ENCODE measurements around the gene CHCHD6. TPM values are rescaled to one million over a fixed set of nuclear protein-coding genes. Genes with fewer than 3 reads are reported as not detected.

Gene CHCHD6
- total and polyA plus RNA-seq, 12 donors = 5.2 to 27.0 (median 10.2) TPM

DNA sequence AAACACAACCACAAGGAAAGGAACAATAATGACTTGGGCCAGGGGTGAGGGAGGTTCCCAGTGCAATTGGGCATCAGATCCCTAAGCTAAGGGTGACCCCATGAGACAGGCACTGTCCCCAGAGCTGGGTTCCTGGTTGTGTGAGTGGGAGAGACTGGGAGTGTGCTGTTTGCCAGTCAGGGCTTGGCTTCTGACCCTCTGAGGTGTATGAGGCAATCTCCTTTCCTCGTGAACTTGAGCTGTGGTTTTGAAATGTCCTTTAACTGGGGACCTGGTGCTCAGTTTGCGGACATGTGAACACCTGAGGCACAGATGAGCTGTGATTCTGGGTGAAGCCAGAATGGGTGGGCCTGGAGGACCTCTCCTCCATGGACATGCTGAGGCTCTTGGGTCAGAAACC, 220.4 kb downstream of the CHCHD6 start:
- peaks cover 0 to 13% (median 5%) of the 10 kb centered on the region in 11 donors for H3K9me3 ChIP-seq
- peaks cover 7 to 53% (median 36%) of the 10 kb centered on the region in 9 donors for H3K4me1 ChIP-seq
- H3K27me3 ChIP-seq = peaks cover 0 to 60% (median 18%) of the 10 kb centered on the region in 7 donors
- TF ChIP-seq, protein P1, sequence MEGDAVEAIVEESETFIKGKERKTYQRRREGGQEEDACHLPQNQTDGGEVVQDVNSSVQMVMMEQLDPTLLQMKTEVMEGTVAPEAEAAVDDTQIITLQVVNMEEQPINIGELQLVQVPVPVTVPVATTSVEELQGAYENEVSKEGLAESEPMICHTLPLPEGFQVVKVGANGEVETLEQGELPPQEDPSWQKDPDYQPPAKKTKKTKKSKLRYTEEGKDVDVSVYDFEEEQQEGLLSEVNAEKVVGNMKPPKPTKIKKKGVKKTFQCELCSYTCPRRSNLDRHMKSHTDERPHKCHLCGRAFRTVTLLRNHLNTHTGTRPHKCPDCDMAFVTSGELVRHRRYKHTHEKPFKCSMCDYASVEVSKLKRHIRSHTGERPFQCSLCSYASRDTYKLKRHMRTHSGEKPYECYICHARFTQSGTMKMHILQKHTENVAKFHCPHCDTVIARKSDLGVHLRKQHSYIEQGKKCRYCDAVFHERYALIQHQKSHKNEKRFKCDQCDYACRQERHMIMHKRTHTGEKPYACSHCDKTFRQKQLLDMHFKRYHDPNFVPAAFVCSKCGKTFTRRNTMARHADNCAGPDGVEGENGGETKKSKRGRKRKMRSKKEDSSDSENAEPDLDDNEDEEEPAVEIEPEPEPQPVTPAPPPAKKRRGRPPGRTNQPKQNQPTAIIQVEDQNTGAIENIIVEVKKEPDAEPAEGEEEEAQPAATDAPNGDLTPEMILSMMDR (IDR thresholded peaks at IDR 0.05) = no peak
- intact Hi-C loops (cut with DNase I) = no loop called here
- 91 to 100% methylated on average over 2 of the region's 2 CpGs for WGBS, 2 donors
- no peak for DNase-seq
- H3K36me3 ChIP-seq = no peaks in the 10 kb centered on the region
- ATAC-seq = no peak
- H3K27ac ChIP-seq = peak overlapping the region in 1 of 10 donors; percentile 69
- no peak overlapping the region for H3K4me3 ChIP-seq

DNA sequence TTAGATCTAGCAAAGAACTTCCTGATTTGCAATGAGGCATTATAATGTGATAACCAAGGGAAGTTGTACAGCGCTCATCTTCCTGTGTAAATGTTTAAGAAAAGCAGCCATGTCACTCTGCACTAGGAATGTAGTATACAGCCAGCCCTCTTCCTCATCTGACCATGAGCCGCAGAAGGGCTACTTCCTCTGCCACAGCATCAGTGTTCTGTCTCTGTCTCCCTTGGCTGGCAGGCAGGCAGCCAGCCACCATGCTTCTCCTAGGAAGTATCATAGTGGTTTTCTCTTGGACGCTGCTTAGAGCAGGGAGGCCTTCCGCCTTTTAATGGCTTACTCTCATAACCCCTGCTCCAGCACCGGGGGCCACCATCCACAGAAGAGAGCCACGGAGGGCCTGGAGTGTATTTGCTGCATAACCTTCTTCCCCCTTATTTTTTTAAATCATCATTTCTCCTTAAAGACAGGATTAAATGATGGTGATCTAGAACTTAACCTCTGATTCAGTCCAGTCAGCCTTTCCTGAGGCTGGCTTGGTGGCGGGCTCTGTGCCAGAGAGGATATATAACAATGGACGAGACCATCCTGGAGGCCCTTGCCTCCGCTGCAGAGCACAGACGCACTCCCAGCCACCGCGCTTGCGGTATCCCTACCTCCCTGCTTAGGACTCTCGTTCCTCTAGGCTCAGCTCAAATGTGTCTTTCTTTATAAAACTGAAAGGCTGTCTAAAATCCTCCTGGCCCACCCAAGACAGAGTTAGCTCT, 221.6 kb downstream of the CHCHD6 start:
- 69% methylated on average over 14 of the region's 14 CpGs for WGBS, 2 donors

DNA sequence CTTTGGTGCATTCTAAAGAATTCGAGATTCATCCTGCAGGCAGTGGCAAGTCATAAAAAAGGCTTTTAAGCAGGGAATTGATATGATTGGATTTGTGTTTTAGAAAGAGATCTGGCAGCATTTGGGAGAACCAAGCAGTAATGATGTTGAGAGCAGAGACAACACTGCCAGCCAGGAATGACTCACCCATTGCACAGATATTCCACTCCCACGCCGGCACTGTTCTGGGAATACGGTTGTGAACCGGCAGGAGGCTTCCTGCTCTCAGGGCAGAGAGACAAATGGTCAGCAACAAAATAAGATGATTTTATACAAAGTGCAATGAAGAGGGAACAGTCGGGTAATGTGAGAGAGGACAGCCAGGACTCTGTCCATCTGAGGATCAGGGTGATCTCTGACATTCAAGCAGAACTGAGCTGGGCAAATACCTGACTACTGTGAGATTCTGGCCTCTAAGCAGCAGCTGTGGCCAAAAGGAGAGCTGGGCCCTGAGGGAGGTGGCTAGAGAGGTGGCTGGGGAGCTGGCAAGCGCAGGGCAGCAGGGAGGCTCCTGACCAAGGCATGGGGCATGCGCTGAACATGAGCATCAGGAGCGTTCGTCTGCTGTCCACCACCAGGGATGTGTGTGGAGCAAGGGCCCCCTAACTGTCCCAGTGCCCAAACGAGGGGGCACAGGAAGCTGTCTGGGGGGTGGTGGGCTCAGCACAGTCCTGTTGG, 222.8 kb downstream of the CHCHD6 start:
- Histone ChIP-seq H3K4me1 (peaks cover 7 to 47% (median 30%) of the 10 kb centered on the region in 9 donors), H3K27ac (peak overlapping the region in 8 of 10 donors; percentile 15 to 79 (median 54)), H3K4me3 (no peak overlapping the region), H3K36me3 (no peaks in the 10 kb centered on the region), H3K27me3 (peaks cover 0 to 58% (median 23%) of the 10 kb centered on the region in 7 donors), H3K9me3 (no peaks in the 10 kb centered on the region)
- DNase-seq = peak; percentile 43 to 67
- ATAC-seq = peak; percentile 63 to 90 (median 80)
- 61 to 67% methylated on average over 11 of the region's 11 CpGs for WGBS, 2 donors
- TF ChIP-seq, protein P1 (IDR thresholded peaks at IDR 0.05) = peak in 3 of 9 donors; percentile 6 to 21 (median 21)
- intact Hi-C loops (cut with DNase I) = no loop called here

More for the DNA sequence above, 221.6 kb downstream of the CHCHD6 start:
- H3K27ac ChIP-seq = peak overlapping the region in 1 of 10 donors; percentile 69
- TF ChIP-seq, protein P1 (IDR thresholded peaks at IDR 0.05) = no peak
- H3K4me1 ChIP-seq = peaks cover 7 to 53% (median 36%) of the 10 kb centered on the region in 9 donors
- peaks cover 0 to 64% (median 23%) of the 10 kb centered on the region in 7 donors for H3K27me3 ChIP-seq
- no peaks in the 10 kb centered on the region for H3K36me3 ChIP-seq
- no peak overlapping the region for H3K4me3 ChIP-seq
- H3K9me3 ChIP-seq = peaks cover 0 to 2% (median 0%) of the 10 kb centered on the region in 11 donors
- peak in 7 of 8 donors; percentile 35 to 62 (median 46) for ATAC-seq
- intact Hi-C loops (cut with DNase I) = no loop called here
- DNase-seq = peak; percentile 34 to 40

- 60 to 78% methylated on average over 4 of the region's 4 CpGs for WGBS, 2 donors
- intact Hi-C loops (cut with DNase I) = no loop called here
- no peaks in the 10 kb centered on the region for H3K36me3 ChIP-seq
- TF ChIP-seq, protein P1 (IDR thresholded peaks at IDR 0.05) = no peak
- no peaks in the 10 kb centered on the region for H3K9me3 ChIP-seq
- H3K27ac ChIP-seq = peak overlapping the region in 8 of 10 donors; percentile 15 to 79 (median 54)
- peak in 5 of 8 donors; percentile 2 to 50 (median 26) for ATAC-seq
- DNase-seq = no peak
- peaks cover 8 to 48% (median 36%) of the 10 kb centered on the region in 9 donors for H3K4me1 ChIP-seq
- peaks cover 0 to 53% (median 23%) of the 10 kb centered on the region in 7 donors for H3K27me3 ChIP-seq
- no peak overlapping the region for H3K4me3 ChIP-seq
Observed at GRCh38 chr3:126927401-126927750, 223.3 kb downstream of the CHCHD6 start.

Data from heart right ventricle (tissue), 16 donors.